Panc1 (cell line): ENCODE results near the gene WBP2. TPM values are rescaled to one million over a fixed set of nuclear protein-coding genes. Genes with fewer than 3 reads are reported as not detected.

Source experiments
- ATAC-seq: fragments of 200-7000 bp; cut with Tn5 transposase; 2 replicates; pipeline ENCODE4 v1.9.1; 2020; ENCODE audit warnings: mild to moderate bottlenecking, moderate library complexity
- BruUV-seq: library from RNA; stranded (reverse); fragments of 400-500 nt; replicated peaks from 2 replicates; lab custom pipeline; 2021; lab: Mats Ljungman, UMichigan
- CTCF ChIA-PET: fragments of 300-600 bp; sonication (Branson Sonifier 250); formaldehyde crosslinking; loops from one replicate; lab custom pipeline; 2022; ENCODE audit warnings: antibody characterized with exemption; lab: Charles Lee
- POLR2A ChIA-PET: fragments of 300-600 bp; sonication (Branson Sonifier 250); formaldehyde crosslinking; loops from one replicate; lab custom pipeline; 2022; ENCODE audit warnings: antibody characterized with exemption; lab: Charles Lee
- DNase-seq: peaks from one replicate; pipeline ENCODE4 v3.0.0-alpha.2; 2010; ENCODE audit warnings: low read depth, low spot score
- H3K27ac ChIP-seq: 2 replicates; pipeline ENCODE4 v1.5.1; 2011; ENCODE audit warnings: mild to moderate bottlenecking, low read length, inconsistent platforms
- H3K27me3 ChIP-seq: fragments of 200-500 bp; sonication (Bioruptor generic); 2 replicates; pipeline ENCODE4 v1.6.0; 2014; ENCODE audit warnings: low read length, inconsistent platforms; ENCODE audit not compliant: control insufficient read depth, insufficient read depth
- H3K36me3 ChIP-seq: fragments of 200-500 bp; sonication (Bioruptor generic); 2 replicates; pipeline ENCODE4 v1.5.1; 2014; ENCODE audit warnings: inconsistent platforms, mild to moderate bottlenecking, low read length, moderate library complexity; ENCODE audit not compliant: control insufficient read depth, insufficient read depth
- H3K4me1 ChIP-seq: 2 replicates; pipeline ENCODE4 v1.5.1; 2011; ENCODE audit warnings: inconsistent platforms, mild to moderate bottlenecking, low read length, moderate library complexity; ENCODE audit not compliant: control insufficient read depth, insufficient read depth
- H3K4me3 ChIP-seq, 2 experiments: 2 replicates each; pipeline ENCODE4 v1.5.1; 2011 to 2012; ENCODE audit warnings: low read depth in 2 of 2, low read length in 2 of 2, mild to moderate bottlenecking in 2 of 2, inconsistent platforms in 1 of 2, moderate library complexity in 1 of 2
- H3K9me3 ChIP-seq: fragments of 200-500 bp; sonication (Bioruptor generic); 2 replicates; pipeline ENCODE4 v1.5.1; 2014; ENCODE audit warnings: low read depth, mild to moderate bottlenecking, inconsistent platforms, low read length, moderate library complexity; ENCODE audit not compliant: control insufficient read depth, insufficient read depth
- POLR2AphosphoS5 ChIP-seq: IDR thresholded peaks from 2 replicates; pipeline ENCODE4 v1.6.1; 2012; ENCODE audit warnings: mild to moderate bottlenecking, low read depth, low read length, moderate library complexity
- REST ChIP-seq, 2 experiments: IDR thresholded peaks; 2 replicates each; pipeline ENCODE4 v1.6.1; 2011 to 2012; ENCODE audit warnings: low read depth in 2 of 2, control low read depth in 1 of 2, low read length in 1 of 2, mild to moderate bottlenecking in 1 of 2, moderate library complexity in 1 of 2; ENCODE audit not compliant: insufficient read depth in 1 of 2
- SIN3A ChIP-seq: IDR thresholded peaks from 2 replicates; pipeline ENCODE4 v1.6.1; 2012; ENCODE audit warnings: low read depth, mild to moderate bottlenecking, low read length, moderate library complexity, borderline replicate concordance; ENCODE audit not compliant: insufficient read depth
- TCF7L2 ChIP-seq: IDR thresholded peaks from 2 replicates; pipeline ENCODE4 v1.6.1; 2011; ENCODE audit warnings: mild to moderate bottlenecking, low read depth, low read length, inconsistent platforms
- in situ Hi-C: cut with HindIII; loops from 2 replicates; pipeline ENCODE4 v1.10.0; 2016; ENCODE audit warnings: low sequenced_read_pairs, low pct_unique_long_range_greater_than_20kb
- intact Hi-C: fragments of 100-400 bp; cut with micrococcal nuclease; formaldehyde crosslinking; loops from one replicate; pipeline ENCODE4 v1.10.0; 2022; ENCODE audit not compliant: unreplicated experiment
- total RNA-seq: library from RNA; stranded (reverse); gene quantifications from one replicate; pipeline ENCODE4 v1.2.1, GENCODE V29; 2021; ENCODE audit not compliant: unreplicated experiment
- TF ChIP-seq, protein P1 (sequence below): fragments of 450-650 bp; IDR thresholded peaks from 2 replicates; pipeline ENCODE4 v1.5.1; 2017; ENCODE audit warnings: mild to moderate bottlenecking

The WBP2 gene
- total RNA-seq, 1 experiment from 2014 or later = 163 TPM

DNA sequence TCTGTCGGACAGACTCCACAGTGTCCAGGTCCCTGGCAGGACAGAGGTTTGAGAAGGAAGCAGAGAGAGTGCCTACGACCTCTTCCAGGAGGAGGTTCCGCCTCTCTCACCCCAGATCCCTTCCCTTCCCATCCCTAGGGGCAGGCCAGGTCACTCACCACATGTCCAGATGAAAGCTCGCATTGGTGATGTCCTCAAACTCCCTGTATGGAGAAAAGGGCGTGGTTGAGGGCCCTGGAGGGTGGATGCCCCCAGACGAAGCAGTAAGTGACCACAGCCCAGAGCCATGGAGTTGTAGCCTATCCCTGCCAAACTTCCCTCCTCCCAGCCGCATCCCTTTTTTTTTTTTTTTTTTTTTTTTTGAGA is 14.4 kb downstream of the WBP2 start:
- ATAC-seq (no peak), DNase-seq (no peak)
- no TSS peak for BruUV-seq
- CTCF ChIA-PET = interaction anchor here (0.6 kb wide), 2 partner anchors 15 to 53 kb away, joined by 5 to 7 read pairs; no protein-coding TSS in a partner anchor
- intact Hi-C loops (no loop called here), in situ Hi-C loops (no loop called here)
- Histone ChIP-seq H3K27me3 (no peaks in the 10 kb centered on the region), H3K4me3 (no peak overlapping the region), H3K9me3 (no peaks in the 10 kb centered on the region), H3K36me3 (no peaks in the 10 kb centered on the region), H3K27ac (no peak overlapping the region), H3K4me1 (peaks cover 23% of the 10 kb centered on the region)
- POLR2A ChIA-PET = interaction anchor here (0.5 kb wide), 1 partner anchor 10 kb away, joined by 6 read pairs; no protein-coding TSS in a partner anchor
- TF ChIP-seq TCF7L2 = no peak
- TF ChIP-seq, protein P1, sequence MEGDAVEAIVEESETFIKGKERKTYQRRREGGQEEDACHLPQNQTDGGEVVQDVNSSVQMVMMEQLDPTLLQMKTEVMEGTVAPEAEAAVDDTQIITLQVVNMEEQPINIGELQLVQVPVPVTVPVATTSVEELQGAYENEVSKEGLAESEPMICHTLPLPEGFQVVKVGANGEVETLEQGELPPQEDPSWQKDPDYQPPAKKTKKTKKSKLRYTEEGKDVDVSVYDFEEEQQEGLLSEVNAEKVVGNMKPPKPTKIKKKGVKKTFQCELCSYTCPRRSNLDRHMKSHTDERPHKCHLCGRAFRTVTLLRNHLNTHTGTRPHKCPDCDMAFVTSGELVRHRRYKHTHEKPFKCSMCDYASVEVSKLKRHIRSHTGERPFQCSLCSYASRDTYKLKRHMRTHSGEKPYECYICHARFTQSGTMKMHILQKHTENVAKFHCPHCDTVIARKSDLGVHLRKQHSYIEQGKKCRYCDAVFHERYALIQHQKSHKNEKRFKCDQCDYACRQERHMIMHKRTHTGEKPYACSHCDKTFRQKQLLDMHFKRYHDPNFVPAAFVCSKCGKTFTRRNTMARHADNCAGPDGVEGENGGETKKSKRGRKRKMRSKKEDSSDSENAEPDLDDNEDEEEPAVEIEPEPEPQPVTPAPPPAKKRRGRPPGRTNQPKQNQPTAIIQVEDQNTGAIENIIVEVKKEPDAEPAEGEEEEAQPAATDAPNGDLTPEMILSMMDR = no peak
- TF ChIP-seq POLR2AphosphoS5 = no peak
- no peak for TF ChIP-seq REST (IDR thresholded peaks at IDR 0.05; ENCODE audit: insufficient read depth in 1 of 2, low read depth in 2 of 2, low read length in 1 of 2)
- no peak for TF ChIP-seq SIN3A

GRCh38 chr17:75839942-75840798 is 15.0 kb downstream of the WBP2 start:
- POLR2A ChIA-PET = interaction anchor here (0.5 to 0.6 kb wide), 3 partner anchors 11 to 15 kb away, joined by 5 to 6 read pairs (median 6); partner anchors contain the start of gene WBP2
- CTCF ChIA-PET = interaction anchor here (0.6 kb wide), 4 partner anchors 8 to 657 kb away, joined by 3 to 7 read pairs (median 3); no protein-coding TSS in a partner anchor
- BruUV-seq = no TSS peak

More at GRCh38 chr17:75839942-75840798, 15.0 kb downstream of the WBP2 start:
- Histone ChIP-seq H3K4me1 (peaks cover 17% of the 10 kb centered on the region), H3K4me3 (no peak overlapping the region), H3K27ac (no peak overlapping the region), H3K36me3 (no peaks in the 10 kb centered on the region), H3K9me3 (no peaks in the 10 kb centered on the region), H3K27me3 (no peaks in the 10 kb centered on the region)
- no peak for DNase-seq
- no peak for ATAC-seq
- TF ChIP-seq POLR2AphosphoS5 (no peak), REST (IDR thresholded peaks at IDR 0.05; ENCODE audit: insufficient read depth in 1 of 2, low read depth in 2 of 2, low read length in 1 of 2) (no peak), TCF7L2 (no peak), SIN3A (no peak)
- TF ChIP-seq, protein P1 = no peak
- intact Hi-C loops (no loop called here), in situ Hi-C loops (no loop called here)
